ENCODE data around the gene RPS6KA1. TPM values are rescaled to one million over a fixed set of nuclear protein-coding genes. Genes with fewer than 3 reads are reported as not detected.

Gene RPS6KA1
- total and polyA plus RNA-seq, 2 of the 8 experiments (the other 6 are each of a cell fraction or from before 2014, with no cell fraction given) = 44.3 to 55.0 TPM

DNA sequence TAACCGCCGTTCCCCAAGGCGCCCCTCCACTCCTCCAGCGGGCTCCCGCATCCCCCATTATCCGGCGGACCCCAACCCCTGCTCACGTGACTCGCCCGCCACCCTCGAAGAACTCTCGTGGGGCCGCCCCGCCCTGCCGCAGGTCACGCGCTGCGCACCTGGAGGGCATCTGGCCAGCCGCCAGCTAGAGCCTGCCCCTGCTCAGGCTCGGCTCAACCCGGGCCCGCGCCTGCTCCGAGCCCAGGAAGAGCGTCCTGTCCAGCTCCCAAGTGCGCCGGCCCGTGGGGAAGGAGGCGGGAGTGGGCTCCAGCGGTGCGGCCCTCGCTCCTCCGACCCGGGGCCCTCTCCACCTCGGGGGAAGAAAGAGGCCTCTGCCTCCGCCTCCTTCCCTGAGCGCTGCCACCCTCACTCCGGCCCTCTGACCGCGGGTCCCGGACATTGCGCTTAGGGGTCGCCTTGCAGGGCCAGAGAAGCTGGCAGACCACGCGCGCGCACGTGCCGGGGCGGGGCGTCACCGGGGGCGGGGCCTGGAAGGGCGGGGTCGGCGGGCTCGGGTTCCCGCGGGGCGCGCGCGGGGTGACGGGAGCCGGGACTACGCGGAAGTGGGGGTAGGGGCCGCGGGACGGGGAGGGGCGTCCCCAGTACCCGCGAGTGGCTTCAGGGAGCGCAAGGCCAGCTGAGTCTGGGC is 28.9 kb upstream of the RPS6KA1 start:
- DNase-seq (ENCODE audit: low read depth in 1 of 2, low spot score in 2 of 2) = peak; percentile 25 to 98
- H3K79me2 ChIP-seq (ENCODE audit: control insufficient read depth in 1 of 2, insufficient read depth in 2 of 2, low read length in 2 of 2) = no peaks in the 10 kb centered on the region
- no peak for FAIRE-seq
- no peaks in the 10 kb centered on the region for H3K4me1 ChIP-seq (replicated peaks in 1 of 4; ENCODE audit: control insufficient read depth in 3 of 4, insufficient read depth in 4 of 4, low read length in 3 of 4)
- H2BK12ac ChIP-seq (ENCODE audit: low read depth, low read length) = no peak overlapping the region; the same call in 1 of the 2 replicates
- H3K9ac ChIP-seq (replicated peaks in 1 of 4; ENCODE audit: extremely low read depth in 1 of 4, low read depth in 3 of 4, low read length in 3 of 4) = peak overlapping the region in 3 of 4 experiments; percentile 0 to 66 (median 58); a peak in 5 of 7 replicates
- H3K4me3 ChIP-seq (ENCODE audit: extremely low read depth in 1 of 4, insufficient read depth in 2 of 4, low read depth in 3 of 4, low read length in 4 of 4) = peak overlapping the region; percentile 60 to 76 (median 68)
- 1% methylated on average over 30 of the region's 74 CpGs; no CpG with 5 or more reads in 1 of the 2 experiments for WGBS, 2 experiments (ENCODE audit: extremely low coverage in 1 of 2, insufficient coverage in 1 of 2, insufficient read length in 1 of 2, insufficient replicate concordance in 2 of 2, low coverage in 1 of 2, low lambda C conversion rate in 2 of 2, missing lambda C conversion rate in 1 of 2)
- 0 out of 2 replicates have a peak overlapping the region, but pooled peaks have one; percentile 81 for H2AFZ ChIP-seq (ENCODE audit: low read length)
- CTCF ChIA-PET (ENCODE audit: partially characterized antibody) = interaction anchor here (0.6 to 3.9 kb wide), 20 partner anchors 9 to 220 kb away, joined by 3 to 27 read pairs (median 9); partner anchors contain the start of genes HMGN2 and RPS6KA1
- POLR2A ChIA-PET (ENCODE audit: partially characterized antibody) = interaction anchor here (0.6 to 3.5 kb wide), 33 partner anchors 8 to 501 kb away, joined by 3 to 48 read pairs (median 6); partner anchors contain the start of genes DHDDS, HMGN2, LIN28A and NUDC
- peak overlapping the region; percentile 43; the same call in 1 of the 2 replicates for H3K27ac ChIP-seq (ENCODE audit: low read depth, low read length)
- H2AK5ac ChIP-seq (ENCODE audit: low read depth, low read length) = no peak overlapping the region
- no peaks in the 10 kb centered on the region for H3K36me3 ChIP-seq (ENCODE audit: control insufficient read depth in 2 of 4, insufficient read depth in 4 of 4, low read length in 3 of 4)
- peak overlapping the region; percentile 42 for H4K91ac ChIP-seq (replicated peaks; ENCODE audit: insufficient read length, low read length)
- H3K23ac ChIP-seq (ENCODE audit: insufficient read length) = no peak overlapping the region
- H2BK120ac ChIP-seq (replicated peaks; ENCODE audit: low read depth, low read length) = peak overlapping the region; percentile 33
- peak overlapping the region; percentile 90 for H2BK5ac ChIP-seq (ENCODE audit: low read depth, low read length)
- peaks cover 10% of the 10 kb centered on the region; the same call in 1 of the 2 replicates for H3K23me2 ChIP-seq (ENCODE audit: low read depth, low read length)
- H3K18ac ChIP-seq (ENCODE audit: extremely low read depth, low read length) = peak overlapping the region; percentile 96
- H3K27me3 ChIP-seq (replicated peaks in 1 of 4; ENCODE audit: control insufficient read depth in 3 of 4, extremely low read depth in 1 of 4, insufficient read depth in 3 of 4, low read length in 3 of 4) = no peaks in the 10 kb centered on the region
- no peaks in the 10 kb centered on the region for H3K9me3 ChIP-seq (ENCODE audit: insufficient read depth in 2 of 2, low read depth in 1 of 2, low read length in 1 of 2)
- H2BK20ac ChIP-seq (ENCODE audit: low read length) = no peak overlapping the region
- peak overlapping the region; percentile 81 for H4K8ac ChIP-seq (ENCODE audit: extremely low read depth, insufficient read depth, low read length)
- peak overlapping the region; percentile 53 for H3K4ac ChIP-seq (replicated peaks; ENCODE audit: insufficient read length, low read depth, low read length)
- no peaks in the 10 kb centered on the region for H3K79me1 ChIP-seq (ENCODE audit: low read depth, low read length)
- peak overlapping the region; percentile 84 to 91 for H3K4me2 ChIP-seq (ENCODE audit: insufficient read depth in 1 of 2, low read depth in 2 of 2, low read length in 2 of 2)
- no peaks in the 10 kb centered on the region for H4K20me1 ChIP-seq (replicated peaks in 1 of 2; ENCODE audit: control insufficient read depth in 1 of 2, insufficient read depth in 2 of 2, low read length in 2 of 2)
- no peak overlapping the region for H3K14ac ChIP-seq (ENCODE audit: insufficient read length)
- H2BK15ac ChIP-seq (ENCODE audit: low read length) = no peak overlapping the region; the same call in 1 of the 2 replicates
- H4K5ac ChIP-seq (ENCODE audit: insufficient read length, low read depth, low read length) = peak overlapping the region; percentile 85
- peak overlapping the region; percentile 69 for H3K56ac ChIP-seq (replicated peaks; ENCODE audit: insufficient read length, low read depth, low read length)
- TF ChIP-seq TBP (IDR thresholded peaks at IDR 0.05; ENCODE audit: low read depth, low read length) (peak; percentile 50; the same call in 1 of the 2 replicates), TAF7 (optimal IDR thresholded peaks at IDR 0.05; ENCODE audit: borderline replicate concordance, low read depth, low read length) (peak; percentile 27), CBX8 (IDR thresholded peaks at IDR 0.05; ENCODE audit: borderline replicate concordance, low read depth, low read length) (no peak), RFX5 (IDR thresholded peaks at IDR 0.05; ENCODE audit: borderline replicate concordance, low read depth, low read length) (no peak), KDM4A (IDR thresholded peaks at IDR 0.05; ENCODE audit: low read depth, low read length, severe bottlenecking) (peak; percentile 47), FOSL1 (IDR thresholded peaks at IDR 0.05; ENCODE audit: insufficient read depth, low read depth, low read length) (no peak), JUN (IDR thresholded peaks at IDR 0.05; ENCODE audit: low read depth, low read length) (no peak), CEBPB (IDR thresholded peaks at IDR 0.05; ENCODE audit: low read depth, low read length) (no peak), TAF1 (IDR thresholded peaks at IDR 0.05; ENCODE audit: low read depth, low read length) (peak; percentile 75)
- TF ChIP-seq, protein P1, sequence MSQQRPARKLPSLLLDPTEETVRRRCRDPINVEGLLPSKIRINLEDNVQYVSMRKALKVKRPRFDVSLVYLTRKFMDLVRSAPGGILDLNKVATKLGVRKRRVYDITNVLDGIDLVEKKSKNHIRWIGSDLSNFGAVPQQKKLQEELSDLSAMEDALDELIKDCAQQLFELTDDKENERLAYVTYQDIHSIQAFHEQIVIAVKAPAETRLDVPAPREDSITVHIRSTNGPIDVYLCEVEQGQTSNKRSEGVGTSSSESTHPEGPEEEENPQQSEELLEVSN (IDR thresholded peaks at IDR 0.05) = peak; percentile 40; the same call in 1 of the 2 replicates
- TF ChIP-seq, protein P2, sequence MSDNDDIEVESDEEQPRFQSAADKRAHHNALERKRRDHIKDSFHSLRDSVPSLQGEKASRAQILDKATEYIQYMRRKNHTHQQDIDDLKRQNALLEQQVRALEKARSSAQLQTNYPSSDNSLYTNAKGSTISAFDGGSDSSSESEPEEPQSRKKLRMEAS (IDR thresholded peaks at IDR 0.05) = peak; percentile 92

All from H1 (cell line).